BE2C (cell line): ENCODE measurements around the gene TMEM163.

ENCODE experiments used
- DNase-seq: peaks from one replicate; pipeline ENCODE4 v3.0.0-alpha.2; 2020
- H3K27me3 ChIP-seq: fragments of 250-450 bp; sonication (Bioruptor Pico); 2 replicates; pipeline ENCODE4 v1.5.1; 2020; ENCODE audit warnings: mild to moderate bottlenecking
- H3K36me3 ChIP-seq: fragments of 250-450 bp; sonication (Bioruptor Pico); 2 replicates; pipeline ENCODE4 v1.5.1; 2020; ENCODE audit warnings: mild to moderate bottlenecking
- H3K4me1 ChIP-seq: fragments of 250-450 bp; sonication (Bioruptor Pico); 2 replicates; pipeline ENCODE4 v1.5.1; 2020
- H3K4me3 ChIP-seq: 2 replicates; pipeline ENCODE4 v1.5.1; 2011; ENCODE audit warnings: low read depth, low read length
- H3K9me3 ChIP-seq: fragments of 250-450 bp; sonication (Bioruptor Pico); 2 replicates; pipeline ENCODE4 v1.5.1; 2020
- CTCF ChIP-seq: IDR thresholded peaks from 2 replicates; pipeline ENCODE4 v1.5.1; 2012; ENCODE audit warnings: mild to moderate bottlenecking, low read depth, low read length

Gene TMEM163

GRCh38 chr2:134713606-134714005 is 5.2 kb downstream of the TMEM163 start:
- Histone ChIP-seq H3K4me1 (no peaks in the 10 kb centered on the region), H3K36me3 (no peaks in the 10 kb centered on the region), H3K27me3 (peaks cover 17% of the 10 kb centered on the region), H3K4me3 (no peak overlapping the region), H3K9me3 (no peaks in the 10 kb centered on the region)
- DNase-seq = no peak
- TF ChIP-seq CTCF = no peak

GRCh38 chr2:134713176-134713575 is 5.6 kb downstream of the TMEM163 start:
- H3K4me1 ChIP-seq = no peaks in the 10 kb centered on the region
- TF ChIP-seq CTCF = no peak
- H3K9me3 ChIP-seq = no peaks in the 10 kb centered on the region
- H3K36me3 ChIP-seq = no peaks in the 10 kb centered on the region
- peaks cover 13% of the 10 kb centered on the region for H3K27me3 ChIP-seq
- no peak overlapping the region for H3K4me3 ChIP-seq
- no peak for DNase-seq

- no peak overlapping the region for H3K4me3 ChIP-seq
- H3K36me3 ChIP-seq = no peaks in the 10 kb centered on the region
- DNase-seq = no peak
- no peak for TF ChIP-seq CTCF
- peaks cover 8% of the 10 kb centered on the region for H3K27me3 ChIP-seq
- H3K9me3 ChIP-seq = no peaks in the 10 kb centered on the region
- H3K4me1 ChIP-seq = no peaks in the 10 kb centered on the region
Observed at GRCh38 chr2:134712736-134713135, 6.1 kb downstream of the TMEM163 start.

- Histone ChIP-seq H3K36me3 (no peaks in the 10 kb centered on the region), H3K4me3 (no peak overlapping the region), H3K9me3 (no peaks in the 10 kb centered on the region), H3K27me3 (peaks cover 4% of the 10 kb centered on the region), H3K4me1 (no peaks in the 10 kb centered on the region)
- no peak for TF ChIP-seq CTCF
- DNase-seq = no peak
Observed at GRCh38 chr2:134712299-134712698, 6.5 kb downstream of the TMEM163 start.

GRCh38 chr2:134711692-134712091 is 7.1 kb downstream of the TMEM163 start:
- Histone ChIP-seq H3K9me3 (no peaks in the 10 kb centered on the region), H3K27me3 (no peaks in the 10 kb centered on the region)
- no peak for DNase-seq

GRCh38 chr2:134707330-134707676 is 11.5 kb downstream of the TMEM163 start:
- TF ChIP-seq CTCF = no peak
- no peaks in the 10 kb centered on the region for H3K27me3 ChIP-seq

More at GRCh38 chr2:134711692-134712091, 7.1 kb downstream of the TMEM163 start:
- Histone ChIP-seq H3K4me1 (no peaks in the 10 kb centered on the region), H3K4me3 (no peak overlapping the region), H3K36me3 (no peaks in the 10 kb centered on the region)
- no peak for TF ChIP-seq CTCF

More at GRCh38 chr2:134707330-134707676, 11.5 kb downstream of the TMEM163 start:
- no peak for DNase-seq
- H3K4me3 ChIP-seq = no peak overlapping the region
- H3K4me1 ChIP-seq = no peaks in the 10 kb centered on the region
- H3K9me3 ChIP-seq = no peaks in the 10 kb centered on the region
- no peaks in the 10 kb centered on the region for H3K36me3 ChIP-seq
